CD4-positive, alpha-beta T cell treated with Interleukin-4 for 4 hours (primary cell): Measurements from ENCODE around the gene KATNAL2.

ENCODE experiments used
- DNase-seq: peaks from one replicate; pipeline ENCODE4 v3.0.0-alpha.2; 2020

The KATNAL2 gene, protein sequence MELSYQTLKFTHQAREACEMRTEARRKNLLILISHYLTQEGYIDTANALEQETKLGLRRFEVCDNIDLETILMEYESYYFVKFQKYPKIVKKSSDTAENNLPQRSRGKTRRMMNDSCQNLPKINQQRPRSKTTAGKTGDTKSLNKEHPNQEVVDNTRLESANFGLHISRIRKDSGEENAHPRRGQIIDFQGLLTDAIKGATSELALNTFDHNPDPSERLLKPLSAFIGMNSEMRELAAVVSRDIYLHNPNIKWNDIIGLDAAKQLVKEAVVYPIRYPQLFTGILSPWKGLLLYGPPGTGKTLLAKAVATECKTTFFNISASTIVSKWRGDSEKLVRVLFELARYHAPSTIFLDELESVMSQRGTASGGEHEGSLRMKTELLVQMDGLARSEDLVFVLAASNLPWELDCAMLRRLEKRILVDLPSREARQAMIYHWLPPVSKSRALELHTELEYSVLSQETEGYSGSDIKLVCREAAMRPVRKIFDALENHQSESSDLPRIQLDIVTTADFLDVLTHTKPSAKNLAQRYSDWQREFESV

DNA sequence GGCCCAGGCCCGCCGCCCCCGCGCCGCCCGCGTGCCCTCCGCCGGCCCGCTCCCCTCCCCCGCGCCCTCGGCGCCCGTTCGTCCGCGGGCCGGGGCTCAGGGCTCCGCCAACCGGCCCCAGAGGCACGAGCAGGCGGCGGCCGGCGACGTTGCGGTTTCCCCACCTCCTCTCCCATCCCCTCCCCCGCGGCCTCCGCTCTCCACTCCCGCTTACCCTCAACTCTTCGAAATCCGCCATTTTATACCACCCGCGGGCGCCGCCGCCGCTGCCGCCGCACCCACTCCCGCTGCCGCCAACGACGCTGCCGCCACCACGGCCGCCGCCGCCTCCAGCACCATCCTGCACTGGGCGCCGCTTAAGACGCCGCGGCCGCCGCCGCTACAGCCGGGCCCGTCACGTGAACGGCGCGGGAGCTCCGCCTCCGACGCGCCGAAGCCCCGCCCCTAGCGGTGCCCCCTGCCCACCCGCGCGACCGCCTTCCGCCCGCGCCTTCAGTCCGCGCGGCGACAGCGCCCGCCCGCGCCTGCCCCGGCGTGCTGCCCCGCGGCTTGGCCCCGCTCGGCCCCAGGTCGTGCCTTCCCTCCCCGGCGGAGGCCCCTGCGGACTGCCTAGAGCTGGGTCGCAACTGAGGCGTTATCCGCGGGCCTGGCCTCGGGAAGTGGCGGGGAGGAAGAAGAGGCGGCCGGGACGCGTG is at the start of gene KATNAL2, which contains the start of gene PIAS2:
KATNAL2 (plus strand) TSS at position 495 of the 695 bp plus-strand sequence. CDS start 29,271 bp downstream, outside the sequence.
PIAS2 (minus strand) TSS at position 400 of the 695 bp plus-strand sequence; CDS start at position 238, 162 bp downstream.
- DNase-seq: peak; percentile 73

- no peak for DNase-seq
Observed at GRCh38 chr18:46868169-46868921, 49.1 kb upstream of the KATNAL2 start.

DNA sequence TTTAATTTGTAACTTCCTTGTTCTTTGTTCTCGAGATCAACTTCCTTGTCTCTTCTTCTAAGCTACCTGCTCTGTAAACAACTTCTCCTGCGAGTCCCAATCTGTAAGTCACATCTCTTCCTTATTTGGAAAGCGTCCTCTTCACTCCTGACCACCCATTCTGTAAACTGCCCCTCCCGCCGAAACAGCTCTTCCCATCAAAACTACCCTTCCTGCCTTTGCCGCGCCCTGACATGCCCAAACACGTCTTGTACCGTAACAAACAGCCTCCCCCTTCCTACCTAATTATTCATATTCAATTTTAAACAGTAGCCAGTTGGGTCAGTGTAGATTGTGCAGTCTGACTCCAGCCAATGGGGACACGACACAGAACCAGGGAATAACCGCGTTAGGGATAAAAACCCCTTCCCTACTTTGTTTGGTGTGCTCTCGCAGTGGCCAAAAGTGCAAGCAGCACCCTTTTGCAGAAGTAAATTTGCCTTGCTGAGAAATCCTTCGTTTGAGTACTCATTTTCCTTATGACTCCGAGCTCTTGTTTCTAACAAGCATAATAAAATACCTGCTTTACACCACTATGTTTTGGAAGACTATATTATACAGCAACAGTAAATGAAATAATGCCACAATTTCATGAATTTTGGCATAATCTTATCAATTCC is 39.9 kb upstream of the KATNAL2 start:
- DNase-seq: no peak

- no peak for DNase-seq
Observed at GRCh38 chr18:46883180-46883579, 34.2 kb upstream of the KATNAL2 start.

DNA sequence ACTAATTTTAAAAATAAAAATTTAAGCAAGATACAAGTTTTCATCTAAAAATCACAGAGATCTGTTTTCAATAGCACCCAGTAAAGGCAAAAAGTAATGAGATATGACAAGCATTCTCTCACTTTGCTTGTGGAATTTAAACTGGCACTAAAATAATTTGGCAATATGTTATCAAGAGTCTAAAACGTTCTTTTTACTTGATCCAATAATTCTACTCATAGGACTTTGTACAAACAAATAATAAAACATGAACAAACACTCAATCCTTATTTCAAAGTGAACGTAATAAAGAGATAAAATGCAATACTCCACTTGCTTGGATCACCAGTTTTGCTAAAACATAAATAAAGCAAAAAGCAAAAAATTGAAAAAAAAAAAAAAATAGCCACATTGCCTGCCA is 30.5 kb upstream of the KATNAL2 start:
- no peak for DNase-seq

GRCh38 chr18:46888965-46889364 is 28.4 kb upstream of the KATNAL2 start:
- DNase-seq: no peak

DNA sequence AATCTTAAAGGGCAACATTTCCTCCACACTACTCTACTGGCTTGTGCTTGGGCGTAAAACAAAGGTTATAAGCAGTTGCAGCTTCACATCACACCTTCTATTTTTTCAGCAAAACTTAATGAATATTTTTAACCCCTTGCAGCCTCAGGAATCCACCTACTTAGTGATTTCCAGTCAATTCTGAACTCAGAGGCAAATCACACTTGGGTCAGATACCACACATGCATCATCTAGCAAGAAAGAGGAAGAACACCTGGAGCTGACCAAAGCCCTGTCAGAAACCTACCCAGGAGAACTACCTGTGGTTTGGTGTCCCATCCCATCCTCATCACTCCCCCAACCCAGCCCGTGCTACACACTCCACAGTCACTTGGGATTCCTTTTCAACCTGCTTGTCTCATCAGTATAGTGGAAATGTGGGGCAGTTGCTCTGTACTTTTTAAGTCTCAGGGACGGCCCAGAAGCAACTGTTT is 25.6 kb upstream of the KATNAL2 start:
- DNase-seq: no peak

DNA sequence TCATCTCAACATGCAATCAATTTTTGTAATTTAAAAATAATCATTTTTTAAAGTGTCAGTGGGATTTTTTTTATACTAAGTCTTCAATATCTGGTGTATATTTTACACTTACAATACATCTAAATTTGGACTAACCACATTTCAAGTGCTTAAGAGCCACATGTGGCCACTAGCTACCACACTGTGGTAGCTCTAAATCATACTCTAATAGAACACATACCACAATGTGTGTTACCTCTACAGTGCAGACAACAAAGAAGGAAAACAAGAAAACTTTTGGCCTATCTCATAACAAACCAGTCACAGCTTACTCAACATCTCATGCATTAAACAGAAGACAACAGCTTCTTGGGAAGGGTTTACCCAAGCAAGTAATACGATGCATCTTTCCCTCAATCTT is 24.6 kb upstream of the KATNAL2 start:
- DNase-seq: no peak

DNA sequence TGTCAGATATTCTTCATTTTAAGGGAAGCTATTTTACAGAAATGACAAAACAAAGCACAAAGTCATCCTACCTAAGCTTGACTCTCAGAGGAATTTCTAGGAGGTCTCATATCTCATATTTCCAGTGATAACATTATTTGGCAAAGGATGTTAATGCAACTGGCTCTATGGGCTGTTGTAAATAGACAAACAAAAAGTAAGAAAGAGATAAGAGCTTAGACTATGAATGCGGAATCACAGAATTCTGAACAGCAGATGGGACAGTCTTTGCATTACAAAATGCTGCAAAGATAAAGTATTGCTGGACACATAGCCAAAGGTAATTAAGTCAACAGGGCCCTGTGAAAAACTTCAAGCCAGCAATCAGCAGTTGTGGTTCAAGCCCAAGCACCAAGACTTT is 24.0 kb upstream of the KATNAL2 start:
- DNase-seq: no peak

- no peak for DNase-seq
Observed at GRCh38 chr18:46894124-46894523, 23.3 kb upstream of the KATNAL2 start.

GRCh38 chr18:46899274-46899948 is 18.0 kb upstream of the KATNAL2 start:
- DNase-seq: no peak

- DNase-seq: no peak
Observed at GRCh38 chr18:46903406-46903805, 14.0 kb upstream of the KATNAL2 start.

GRCh38 chr18:46909497-46909896 is 7.9 kb upstream of the KATNAL2 start:
- DNase-seq: no peak

DNA sequence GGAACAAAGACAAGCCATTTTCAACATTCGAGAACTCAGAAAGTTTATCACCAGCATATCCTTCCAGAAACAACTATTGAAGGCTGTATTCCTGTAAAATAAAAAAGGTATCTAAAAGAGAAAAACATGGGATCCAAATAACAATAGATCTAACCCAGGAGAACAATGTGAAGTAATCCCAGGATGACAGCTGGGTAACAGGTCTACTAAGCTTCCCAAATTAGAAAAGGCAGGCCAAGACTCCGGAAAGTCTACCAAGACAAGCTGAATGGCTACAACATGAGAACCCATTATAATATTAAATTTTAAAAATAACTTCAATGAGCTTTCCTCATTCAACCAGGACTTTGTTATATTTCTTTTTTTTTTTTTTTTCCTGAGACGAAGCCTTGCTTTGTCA is 6.5 kb upstream of the KATNAL2 start:
- DNase-seq: no peak

- no peak for DNase-seq
Observed at GRCh38 chr18:46915800-46916550, 1.4 kb upstream of the KATNAL2 start.

DNA sequence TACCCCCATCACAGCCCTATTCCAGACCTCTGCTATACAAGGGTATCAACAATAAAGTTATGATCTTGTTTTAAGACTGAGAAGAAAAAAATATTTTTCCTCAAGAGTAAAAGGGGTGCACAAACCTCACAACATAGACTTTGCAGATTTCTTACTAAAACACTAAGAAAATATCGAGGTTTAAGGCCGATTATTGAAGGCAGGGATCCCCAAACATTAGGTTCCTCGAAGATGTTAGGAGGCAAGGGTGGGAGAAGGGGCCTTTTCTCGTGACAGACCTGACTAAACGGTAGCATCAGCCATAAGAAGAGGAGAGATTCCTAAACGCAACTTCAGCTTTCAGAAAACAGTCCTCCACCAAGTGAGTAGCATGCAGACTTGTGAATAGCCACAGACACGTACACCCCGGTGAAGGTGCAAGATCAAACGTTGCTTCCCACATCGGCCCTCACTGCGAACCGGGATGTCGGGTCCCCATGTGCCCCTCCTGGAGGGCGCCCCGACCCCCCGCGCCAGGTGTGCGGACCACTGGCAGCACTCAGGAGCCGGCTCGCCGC is 773 bp upstream of the KATNAL2 start:
- DNase-seq: peak; percentile 41

GRCh38 chr18:46917803-46918600 is 600 bp downstream of the KATNAL2 start:
- DNase-seq: no peak

GRCh38 chr18:46920067-46920466 is 2.7 kb downstream of the KATNAL2 start:
- DNase-seq: no peak

- DNase-seq: no peak
Observed at GRCh38 chr18:46920653-46921052, 3.3 kb downstream of the KATNAL2 start.
